Activated naive CD8-positive, alpha-beta T cell treated with anti-CD3 and anti-CD28 coated beads, Interleukin-2, amount 50 U/mL, for 16 hours (primary cell): ENCODE results near the gene HECTD1.
"Not testable (repeated sequence)": the region's sequence is repeated elsewhere in the genome, so short reads cannot be mapped to it uniquely, and the experiment has no call there.

Source experiments
- DNase-seq: peaks from one replicate; pipeline ENCODE4 v3.0.0-alpha.2; 2020; ENCODE audit warnings: low read depth, low spot score

HECTD1 gene

DNA sequence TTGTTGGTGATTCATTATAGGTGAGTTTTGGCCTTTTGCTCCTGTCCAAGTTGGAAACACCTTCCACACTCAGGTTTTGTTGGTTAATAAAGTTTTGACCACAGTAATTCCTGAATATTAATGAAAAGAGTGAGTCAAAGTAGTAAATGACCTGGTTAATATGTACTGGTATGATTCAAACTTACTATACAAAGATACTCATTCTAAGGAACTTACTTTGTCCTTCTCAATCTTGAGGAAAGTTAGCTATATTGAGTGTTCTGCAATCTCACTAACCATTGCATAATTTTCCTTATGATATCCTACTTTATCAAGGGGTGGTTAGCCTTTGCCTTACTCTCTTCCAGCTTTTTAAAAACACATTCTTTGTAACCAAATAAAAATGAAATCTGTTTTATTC, 20.9 kb upstream of the HECTD1 start:
- DNase-seq, result no peak

DNA sequence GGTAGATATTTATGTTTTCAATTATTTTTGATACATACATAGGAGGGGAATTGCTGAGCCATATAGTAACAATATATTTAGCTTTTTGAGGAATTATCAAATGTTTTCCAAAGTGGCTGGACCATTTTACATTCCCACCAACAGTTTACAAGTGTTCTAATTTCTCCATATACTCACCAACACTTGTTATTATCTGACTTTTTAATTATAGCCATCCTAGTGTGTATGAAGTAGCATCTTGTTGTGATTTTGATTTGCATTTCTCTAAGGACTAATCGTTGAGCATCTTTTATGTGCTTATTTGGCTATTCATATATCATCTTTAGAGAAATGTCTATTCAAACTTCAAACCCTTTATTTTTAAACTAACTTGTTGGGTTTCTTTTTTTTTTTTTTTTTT, 17.2 kb upstream of the HECTD1 start:
- DNase-seq, result no peak

DNA sequence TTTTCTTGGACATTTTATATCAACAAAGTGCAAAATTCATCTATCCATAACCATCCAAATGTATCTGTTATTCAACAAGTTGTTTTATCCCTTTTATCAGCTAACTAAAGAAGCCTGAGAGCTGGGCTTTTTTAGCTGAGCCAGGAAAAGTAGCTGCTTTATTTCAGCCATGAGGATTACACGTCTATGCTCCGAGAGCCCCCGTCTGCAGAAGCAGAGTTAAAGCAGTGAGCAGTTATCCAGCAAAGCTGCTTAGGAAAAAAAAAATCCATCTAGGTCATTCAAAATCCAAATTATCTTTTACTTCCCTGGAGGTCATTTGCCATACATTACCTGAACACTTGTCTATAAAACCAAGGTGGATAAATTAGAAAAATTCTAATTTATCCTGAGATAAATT, 15.7 kb upstream of the HECTD1 start:
- no peak for DNase-seq

DNA sequence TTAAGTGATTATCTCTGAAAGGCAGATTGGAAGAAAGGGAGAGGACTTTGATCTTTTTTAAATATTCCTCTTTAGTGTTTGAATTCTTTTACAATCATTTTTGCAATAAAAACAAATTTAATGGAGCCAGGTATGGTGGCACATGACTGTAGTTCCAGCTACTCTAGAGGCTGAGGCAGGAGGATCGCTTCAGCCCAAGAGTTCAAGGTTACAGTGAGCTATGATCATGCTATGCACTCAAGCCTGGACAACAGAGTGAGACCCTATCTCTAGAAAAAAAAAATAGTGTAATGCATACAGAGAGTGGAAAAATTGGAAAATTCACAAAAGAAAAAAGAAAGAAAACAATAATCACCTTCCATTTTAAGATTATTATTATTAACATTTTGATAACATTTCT, 15.2 kb upstream of the HECTD1 start:
- DNase-seq, result no peak

GRCh38 chr14:31221266-31221665, 13.7 kb upstream of the HECTD1 start:
- no peak for DNase-seq

DNA sequence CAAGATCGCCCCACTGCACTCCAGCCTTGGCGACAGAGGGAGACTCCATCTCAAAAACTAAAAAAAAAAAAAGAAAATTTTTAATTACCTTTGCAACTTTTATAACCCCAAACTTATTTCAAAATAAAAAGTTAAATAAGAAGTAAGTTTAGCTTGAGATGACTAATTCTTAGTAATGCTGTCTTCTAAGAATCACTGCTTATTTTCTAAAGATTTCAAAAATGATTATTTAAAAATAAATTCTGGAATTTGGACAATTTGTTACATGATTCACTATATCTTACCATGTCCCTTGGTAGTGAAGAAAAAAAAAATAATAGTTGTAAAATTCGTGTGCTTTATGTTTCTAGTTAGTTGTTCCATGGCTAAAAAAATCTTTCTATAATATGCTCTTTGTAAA, 11.6 kb upstream of the HECTD1 start:
- no peak for DNase-seq

GRCh38 chr14:31216359-31216758, 8.8 kb upstream of the HECTD1 start:
- no peak for DNase-seq

DNA sequence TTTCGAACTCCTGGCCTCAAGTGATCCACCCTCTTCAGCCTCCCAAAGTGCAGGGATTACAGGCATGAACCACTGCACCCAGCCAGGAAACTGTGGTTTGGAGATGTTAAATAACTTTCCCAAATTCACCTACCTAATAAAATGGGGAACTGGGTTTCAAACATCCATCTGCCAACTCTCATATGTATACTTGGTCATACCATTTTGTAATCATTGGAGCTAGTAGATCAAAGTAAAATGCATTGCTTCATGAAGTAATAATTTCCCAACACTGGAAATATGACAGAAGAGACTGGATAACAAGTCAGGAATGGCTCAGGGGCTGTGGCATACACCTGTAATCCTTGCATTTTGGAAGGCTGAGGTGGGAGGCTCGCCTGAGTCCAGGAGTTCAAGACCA, 5.3 kb upstream of the HECTD1 start:
- no peak for DNase-seq

DNA sequence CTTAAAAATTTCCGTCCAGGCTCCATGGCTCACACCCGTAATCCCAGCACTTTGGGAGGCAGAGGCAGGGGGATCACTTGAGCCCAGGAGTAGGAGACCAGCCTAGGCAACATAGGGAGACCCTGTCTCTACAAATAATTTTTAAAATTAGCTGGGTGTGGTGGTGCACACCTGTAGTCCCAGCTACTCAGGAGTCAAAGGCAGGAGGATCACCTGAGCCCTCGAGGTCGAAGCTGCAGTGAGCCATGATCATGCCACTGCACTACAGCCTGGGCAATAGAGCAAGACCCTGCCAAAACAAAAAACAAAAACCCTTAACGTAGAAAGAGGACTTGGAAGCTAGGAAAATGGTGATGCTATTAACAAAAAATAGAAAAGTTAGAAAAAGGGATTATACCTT, 2.0 kb upstream of the HECTD1 start:
- no peak for DNase-seq

GRCh38 chr14:31208546-31209424, 1.2 kb upstream of the HECTD1 start:
- DNase-seq, result no peak

DNA sequence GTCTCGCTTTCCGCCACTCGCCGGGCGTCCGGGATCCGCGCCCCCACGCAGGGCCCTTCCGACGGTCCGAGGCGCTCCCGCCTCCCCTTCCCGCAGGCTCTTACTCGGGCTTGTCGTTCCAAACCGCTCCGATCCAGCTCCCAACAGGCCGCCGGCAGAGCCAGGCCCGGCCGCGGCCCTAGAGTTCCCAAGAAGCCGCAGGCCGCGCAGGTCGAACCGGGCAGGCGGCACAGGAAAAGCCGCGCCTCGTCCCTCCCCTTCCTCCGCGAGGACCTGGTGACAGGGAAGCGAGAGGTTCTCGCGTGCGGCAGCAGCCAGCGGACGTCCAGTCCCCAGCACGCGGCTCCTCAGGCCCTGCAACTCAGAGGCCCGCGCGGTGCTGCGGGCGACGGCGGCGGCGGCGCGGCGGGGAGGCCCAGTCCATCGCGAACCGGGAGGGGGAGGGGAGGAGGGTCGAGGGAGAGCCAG, 272 bp downstream of the HECTD1 start:
- peak; percentile 8 for DNase-seq

GRCh38 chr14:31206536-31207286, 882 bp downstream of the HECTD1 start:
- peak; percentile 14 for DNase-seq

- DNase-seq, result no peak
Observed at GRCh38 chr14:31205681-31206535, 1.7 kb downstream of the HECTD1 start.

- no peak for DNase-seq
Observed at GRCh38 chr14:31204593-31205534, 2.7 kb downstream of the HECTD1 start.

- DNase-seq, result not testable (repeated sequence)
Observed at GRCh38 chr14:31203899-31204592, 3.5 kb downstream of the HECTD1 start.

- DNase-seq, result no peak
Observed at GRCh38 chr14:31203414-31203742, 4.2 kb downstream of the HECTD1 start.

GRCh38 chr14:31201111-31201510, 6.5 kb downstream of the HECTD1 start:
- no peak for DNase-seq

DNA sequence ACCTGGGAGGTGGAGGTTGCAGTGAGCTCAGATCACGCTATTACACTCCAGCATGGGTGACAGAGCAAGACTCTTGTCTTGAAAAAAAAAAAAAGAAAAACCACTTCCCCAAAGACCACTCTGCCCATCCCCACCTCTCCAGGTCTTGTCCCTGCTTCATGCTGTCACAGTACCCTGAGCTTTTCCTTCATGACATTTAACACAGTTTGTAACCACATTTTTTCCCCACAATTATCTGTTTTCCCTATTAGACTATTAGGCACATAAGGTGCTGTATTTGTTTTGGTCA, 6.9 kb downstream of the HECTD1 start:
- DNase-seq, result no peak

GRCh38 chr14:31197671-31198070, 9.9 kb downstream of the HECTD1 start:
- no peak for DNase-seq

- no peak for DNase-seq
Observed at GRCh38 chr14:31196839-31197492, 10.6 kb downstream of the HECTD1 start.
